A204.1 (cell line): Measurements from ENCODE around the gene APMAP.
"Not testable (repeated sequence)": the region's sequence is repeated elsewhere in the genome, so short reads cannot be mapped to it uniquely, and the experiment has no call there.

ENCODE experiments used
- FAIRE-seq: peaks from 2 replicates; lab custom pipeline; 2012; peaks lifted over from hg19 to GRCh38; lab: Jason Lieb, UNC

Gene APMAP

DNA sequence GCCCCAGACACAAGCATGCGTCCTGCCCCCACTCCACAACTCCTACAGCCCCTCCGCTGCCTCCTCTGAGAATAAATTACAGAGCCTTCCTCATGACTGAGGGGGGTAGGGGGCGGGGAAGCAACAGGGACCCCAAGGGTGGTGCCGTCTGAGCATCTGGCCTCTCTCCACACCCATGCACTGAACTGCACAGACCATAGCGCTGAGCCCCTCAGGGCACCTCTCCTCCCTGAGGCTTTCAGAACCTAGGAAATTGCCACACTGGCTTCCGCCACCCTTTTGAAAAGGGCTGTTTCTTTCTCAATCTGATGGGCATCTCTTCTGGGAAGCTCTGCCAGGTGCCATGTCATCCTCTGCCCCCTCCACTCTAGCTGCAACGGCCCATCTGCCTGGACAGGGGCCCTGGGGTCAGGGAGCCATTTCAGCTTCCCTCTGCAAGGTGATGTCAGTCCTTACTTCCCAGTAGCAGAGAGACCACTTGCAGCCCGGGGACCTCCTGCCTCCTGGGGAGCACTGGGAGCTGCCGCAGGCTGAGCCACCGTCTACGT is 40.9 kb downstream of the APMAP start:
- no peak for FAIRE-seq

DNA sequence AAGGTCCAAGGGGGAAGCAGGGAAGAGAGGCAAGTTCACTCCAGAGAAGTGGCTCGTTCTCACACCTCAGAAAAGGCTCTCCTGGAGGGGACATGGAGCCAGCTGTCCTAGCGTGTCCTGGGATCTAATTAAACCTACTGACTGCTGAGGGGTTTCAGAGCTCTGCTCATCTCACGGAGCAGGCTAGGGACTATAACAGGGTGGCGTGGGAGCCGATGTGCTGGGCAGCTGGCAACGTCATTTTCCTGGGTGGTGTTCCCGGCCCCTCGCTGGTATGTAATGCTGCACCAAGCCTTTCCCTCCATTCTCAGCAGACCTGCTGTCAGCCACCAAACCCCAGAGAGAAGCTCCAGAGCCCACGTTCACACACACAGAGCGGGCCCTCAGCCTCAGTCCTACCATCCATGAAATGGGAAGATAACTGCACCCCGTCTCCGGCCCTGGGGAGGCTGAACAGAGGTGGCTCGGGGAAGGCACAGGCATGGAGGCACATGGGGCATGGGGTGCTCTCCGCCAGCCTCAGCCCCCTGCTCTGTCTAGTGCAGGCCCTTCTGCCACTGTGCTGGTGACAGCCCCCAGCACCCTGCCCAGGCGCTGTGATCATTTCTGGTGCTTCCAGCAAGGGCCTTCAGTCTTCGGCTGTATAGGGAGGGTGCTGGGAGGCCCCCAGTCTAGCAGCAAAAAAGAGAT is 41.6 kb downstream of the APMAP start:
- no peak for FAIRE-seq

DNA sequence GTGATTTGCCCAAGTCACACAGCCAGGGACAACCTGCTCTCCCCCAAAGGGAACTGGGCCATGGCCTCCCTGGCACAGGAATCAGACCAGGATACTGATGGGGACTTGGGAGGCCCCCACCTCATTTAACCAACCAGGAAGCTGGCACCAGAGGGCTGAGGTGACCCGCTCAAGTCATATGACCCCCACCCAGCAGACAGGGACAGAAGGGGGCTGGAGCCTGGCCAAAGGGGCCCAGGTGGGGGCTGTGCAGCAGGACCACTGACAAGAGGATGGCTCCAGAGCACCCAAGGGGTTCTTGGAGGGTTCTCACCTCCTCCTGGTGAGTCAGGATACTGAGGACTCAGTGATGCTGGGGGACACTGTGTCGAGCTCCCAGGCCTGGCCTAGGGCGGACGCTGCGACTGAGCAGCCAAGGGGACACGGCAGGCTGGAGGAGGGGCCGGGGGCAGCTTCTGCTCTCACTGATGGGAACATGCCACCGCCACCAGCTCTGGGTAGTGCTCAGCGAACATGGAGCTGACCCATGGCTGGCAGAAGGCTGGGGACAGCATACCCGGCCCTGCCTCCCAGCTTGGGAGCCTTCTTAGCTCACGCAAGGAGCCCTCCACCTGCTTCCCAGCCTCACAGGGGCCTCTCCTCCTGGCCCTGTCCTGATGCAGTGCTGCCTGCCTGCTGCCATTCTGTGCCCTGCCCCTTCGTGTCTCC is 42.3 kb downstream of the APMAP start:
- FAIRE-seq: no peak

DNA sequence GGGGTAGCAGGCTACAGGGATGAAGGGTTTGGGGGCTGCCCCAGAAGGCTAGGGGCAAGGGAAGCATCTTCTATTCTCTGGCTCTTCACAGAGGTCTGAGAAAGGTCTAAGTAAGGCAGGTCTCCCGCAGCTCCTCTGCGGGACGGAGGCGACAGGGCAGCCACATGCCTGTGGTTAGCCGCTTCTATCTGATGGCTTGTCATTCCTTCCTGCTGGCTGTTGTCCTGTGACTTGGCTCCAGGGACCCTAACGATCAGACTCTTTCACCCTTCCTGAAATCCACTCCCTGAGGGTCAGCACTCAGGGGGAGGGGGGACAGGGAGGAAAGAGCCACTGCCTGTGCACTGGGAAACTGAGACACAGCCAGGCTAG is 42.8 kb downstream of the APMAP start:
- no peak for FAIRE-seq

DNA sequence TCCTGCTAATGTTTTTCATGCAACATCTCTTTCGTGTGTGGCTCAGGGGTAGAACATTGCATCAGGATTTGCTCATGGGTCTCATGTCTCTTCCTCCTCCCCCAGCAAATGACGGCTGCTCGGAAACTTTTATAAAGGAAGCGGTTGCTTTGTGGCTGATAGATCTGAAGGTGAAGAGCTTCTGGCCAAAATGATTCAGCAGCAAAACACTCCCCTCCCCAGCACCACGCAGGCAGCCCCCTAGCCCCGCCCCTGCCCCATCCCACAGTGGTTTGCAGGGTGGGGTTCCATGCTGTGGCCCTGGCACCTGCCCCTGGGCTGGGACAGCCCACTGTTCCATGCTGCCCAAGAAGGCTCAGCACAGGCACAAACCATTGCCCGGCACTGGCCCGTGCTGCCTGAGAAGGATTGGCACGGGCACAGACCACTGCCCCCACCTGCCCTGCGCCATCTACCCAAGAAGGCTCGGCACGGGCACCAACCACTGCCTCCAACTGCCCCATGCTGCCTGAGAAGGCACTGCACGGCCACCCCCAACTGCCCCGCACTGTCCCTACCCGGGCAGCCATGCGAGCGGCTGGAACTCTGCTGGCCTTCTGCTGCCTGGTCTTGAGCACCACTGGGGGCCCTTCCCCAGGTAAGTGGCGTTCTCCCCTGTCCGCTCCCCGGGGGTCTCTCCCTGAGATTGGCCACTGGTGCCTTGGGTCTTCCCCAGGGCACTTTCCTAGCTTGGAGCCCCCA is 43.4 kb downstream of the APMAP start, which contains the start of gene CST7:
Gene CST7 (plus strand): TSS at position 331 of the 741 bp plus-strand sequence. CDS start 237 bp downstream, at position 568.
- FAIRE-seq: no peak

DNA sequence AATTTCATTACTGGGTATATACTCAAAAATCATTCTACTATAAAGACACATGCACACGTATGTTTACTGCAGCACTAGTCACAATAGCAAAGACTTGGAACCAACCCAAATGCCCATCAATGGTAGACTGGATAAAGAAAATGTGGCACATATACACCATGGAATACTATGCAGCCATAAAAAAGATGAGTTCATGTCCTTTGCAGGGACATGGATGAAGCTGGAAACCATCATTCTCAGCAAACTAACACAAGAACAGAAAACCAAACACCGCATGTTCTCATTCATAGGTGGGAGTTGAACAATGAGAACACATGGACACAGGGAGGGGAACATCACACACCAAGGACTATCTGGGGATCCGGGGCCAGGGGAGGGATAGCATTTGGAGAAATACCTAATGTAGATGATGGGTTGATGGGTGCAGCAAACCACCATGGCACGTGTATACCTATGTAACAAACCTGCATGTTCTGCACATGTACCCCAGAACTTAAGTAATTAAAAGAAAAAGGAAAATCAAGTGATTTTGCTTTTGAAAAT is 44.1 kb downstream of the APMAP start:
- FAIRE-seq: not testable (repeated sequence)

DNA sequence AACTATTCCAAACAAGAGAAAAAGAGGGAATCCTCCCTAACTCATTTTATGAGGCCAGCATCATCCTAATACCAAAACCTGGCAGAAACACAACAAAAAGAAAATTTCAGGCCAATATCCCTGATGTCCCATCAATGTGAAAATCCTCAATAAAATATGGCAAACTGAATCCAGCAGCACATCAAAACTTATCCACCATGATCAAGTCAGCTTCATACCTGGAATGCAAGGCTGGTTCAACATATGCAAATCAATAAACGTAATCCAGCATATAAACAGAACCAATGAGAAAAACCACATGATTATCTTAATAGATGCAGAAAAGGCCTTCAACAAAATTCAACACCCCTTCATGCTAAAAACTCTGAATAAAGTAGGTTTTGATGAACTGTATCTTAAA is 46.2 kb downstream of the APMAP start:
- FAIRE-seq: not testable (repeated sequence)

DNA sequence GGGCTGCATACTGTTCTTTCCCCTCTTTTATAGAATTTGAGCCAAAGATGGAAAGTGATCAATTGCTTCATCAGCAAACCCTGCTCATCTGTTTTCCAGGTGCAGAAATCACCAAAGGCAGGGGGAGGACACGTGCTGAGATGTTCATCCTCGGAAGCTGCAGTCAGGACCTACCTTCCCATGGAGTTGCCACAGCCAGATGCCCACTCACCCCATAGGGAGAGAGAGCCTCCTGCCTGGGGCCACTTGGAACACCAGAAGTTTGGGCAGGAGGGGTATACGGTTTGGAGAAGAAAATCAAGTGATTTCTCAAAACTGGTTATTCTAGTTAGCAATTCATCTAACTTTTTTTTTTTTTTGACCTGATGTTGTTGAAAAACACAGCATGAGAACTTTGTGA is 48.8 kb downstream of the APMAP start:
- FAIRE-seq: no peak

DNA sequence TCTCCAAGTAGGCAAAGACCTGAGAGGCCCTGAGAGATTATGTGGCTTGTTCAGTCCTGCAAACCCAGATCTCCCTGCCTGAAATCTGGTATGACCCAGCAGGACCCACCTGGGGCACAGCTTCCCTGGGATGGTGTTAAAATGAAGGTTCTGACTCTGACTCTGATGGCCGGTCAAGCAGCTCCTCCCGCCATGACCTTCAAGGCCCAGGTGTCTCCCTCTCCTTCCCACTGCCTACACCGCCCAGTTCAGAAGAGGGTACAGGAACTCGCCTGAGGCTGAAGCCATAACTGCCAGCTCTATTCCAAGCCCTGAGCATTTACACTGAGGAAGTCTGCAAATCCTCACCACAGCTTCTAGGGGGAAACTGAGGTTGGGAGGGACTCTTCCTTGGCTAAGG is 49.4 kb downstream of the APMAP start:
- no peak for FAIRE-seq

DNA sequence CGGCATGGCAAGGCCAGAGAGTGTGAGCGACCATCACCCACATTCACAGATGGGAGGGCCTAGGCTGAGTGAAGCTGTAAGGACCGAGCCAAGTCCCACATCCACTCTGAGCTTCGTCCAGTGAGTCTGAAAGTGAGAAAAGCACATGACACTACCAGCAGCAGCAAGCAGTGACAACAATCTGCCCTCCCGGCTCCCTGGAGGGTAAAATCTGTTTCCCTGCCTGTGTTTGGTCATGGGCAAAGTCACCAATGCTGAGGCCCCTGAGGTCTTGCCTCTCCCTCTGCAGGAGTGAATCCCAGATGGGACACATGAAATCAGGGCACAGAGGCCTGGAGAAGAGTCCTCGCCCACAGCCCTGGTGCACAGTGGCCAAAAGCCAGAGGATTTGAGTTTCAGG is 49.9 kb downstream of the APMAP start:
- no peak for FAIRE-seq

DNA sequence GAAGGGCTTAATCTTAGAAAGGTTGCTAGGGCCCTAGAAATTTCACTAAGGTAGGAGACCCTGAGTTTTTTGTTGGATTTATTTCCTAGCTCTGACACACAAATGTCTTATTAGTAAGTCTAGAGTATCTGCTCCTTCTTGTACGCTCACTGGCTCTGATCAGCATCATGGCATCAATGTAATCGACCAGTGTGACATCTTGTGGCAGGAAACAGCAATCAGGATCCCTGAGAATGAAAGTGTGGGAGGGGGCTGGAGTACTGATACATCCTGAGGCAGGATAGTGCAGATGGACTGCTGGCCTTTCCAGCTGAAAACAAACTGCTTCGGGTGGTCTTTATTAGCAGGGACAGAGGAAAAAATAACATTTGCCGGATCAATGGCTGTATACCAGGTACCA is 53.5 kb downstream of the APMAP start:
- no peak for FAIRE-seq

DNA sequence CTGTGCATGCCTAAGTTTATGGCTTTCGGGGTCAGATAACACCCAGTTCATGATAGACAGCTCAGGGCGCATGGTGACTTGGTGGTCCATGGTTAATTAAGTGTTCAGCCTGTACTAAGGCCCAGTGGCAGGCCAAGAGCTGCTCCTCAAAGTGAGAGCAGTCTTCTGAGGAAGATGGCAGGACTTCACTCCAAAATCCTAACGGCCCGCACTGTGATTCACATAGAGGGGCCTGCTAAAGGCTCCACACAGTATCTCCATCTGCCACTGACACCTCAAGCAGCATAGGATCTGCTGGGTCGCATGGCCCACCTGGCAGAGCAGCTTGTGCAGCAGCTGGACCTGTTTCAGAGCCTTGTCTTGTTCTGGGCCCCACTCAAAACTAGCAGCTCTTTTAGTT is 54.1 kb downstream of the APMAP start:
- FAIRE-seq: no peak

DNA sequence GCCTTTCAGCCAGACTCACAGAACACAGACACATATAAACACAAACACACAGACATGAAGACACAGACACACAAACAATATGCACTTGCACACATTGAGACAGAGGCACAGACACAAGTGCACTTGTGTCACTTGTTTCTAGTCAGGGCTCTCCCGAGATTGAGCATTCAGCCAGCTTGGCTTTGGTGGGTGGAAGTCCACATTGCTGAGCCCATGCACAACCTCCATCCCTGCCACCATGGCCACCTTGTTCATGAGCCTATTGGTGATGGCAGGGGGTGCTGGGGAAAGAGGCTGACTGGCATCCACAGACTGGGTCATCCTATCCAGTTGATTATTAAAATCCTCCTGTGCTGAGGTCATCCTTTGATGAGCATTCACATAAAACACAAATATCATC is 55.0 kb downstream of the APMAP start:
- FAIRE-seq: no peak

DNA sequence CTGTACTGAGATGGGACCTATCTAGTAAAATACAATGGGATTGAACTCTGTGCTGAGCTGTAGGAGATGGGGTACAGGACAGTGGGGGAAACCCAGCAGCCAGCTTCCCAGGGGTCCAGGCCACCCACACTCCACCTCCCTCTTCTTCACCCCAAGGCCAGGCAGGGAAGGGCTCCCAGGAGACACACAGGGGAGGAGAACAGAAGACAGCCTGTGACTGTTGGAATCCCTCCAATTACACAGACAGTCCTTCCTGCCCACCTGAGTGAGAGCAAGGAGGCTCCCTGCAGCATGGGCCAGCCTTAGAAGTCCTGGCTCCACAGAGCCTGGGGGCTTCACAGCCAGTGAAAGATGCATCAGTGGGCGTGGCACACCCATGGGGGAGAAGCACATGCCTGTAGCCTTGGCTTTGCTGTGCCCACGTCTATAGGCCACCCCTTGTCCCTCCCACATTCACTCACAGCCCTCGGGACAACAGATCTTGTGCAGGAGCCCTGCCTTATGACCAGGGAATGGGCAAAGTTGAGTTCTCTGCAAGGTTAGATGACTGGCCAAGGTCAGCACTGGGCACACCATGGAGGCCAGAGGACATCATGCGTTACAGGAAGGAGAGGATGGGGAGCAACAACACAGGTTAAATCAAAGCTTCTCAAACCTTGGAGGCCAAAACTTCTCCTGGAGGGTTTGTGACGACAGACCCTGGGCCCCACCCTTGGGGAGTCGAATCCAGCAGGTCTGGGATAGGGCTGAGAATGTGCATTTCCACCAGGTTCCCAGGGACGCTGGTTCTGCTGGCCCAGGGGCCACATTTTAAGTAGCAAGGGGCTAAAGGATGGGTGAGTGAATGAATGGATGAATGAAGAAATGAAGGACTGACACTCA is 55.8 kb downstream of the APMAP start:
- no peak for FAIRE-seq

DNA sequence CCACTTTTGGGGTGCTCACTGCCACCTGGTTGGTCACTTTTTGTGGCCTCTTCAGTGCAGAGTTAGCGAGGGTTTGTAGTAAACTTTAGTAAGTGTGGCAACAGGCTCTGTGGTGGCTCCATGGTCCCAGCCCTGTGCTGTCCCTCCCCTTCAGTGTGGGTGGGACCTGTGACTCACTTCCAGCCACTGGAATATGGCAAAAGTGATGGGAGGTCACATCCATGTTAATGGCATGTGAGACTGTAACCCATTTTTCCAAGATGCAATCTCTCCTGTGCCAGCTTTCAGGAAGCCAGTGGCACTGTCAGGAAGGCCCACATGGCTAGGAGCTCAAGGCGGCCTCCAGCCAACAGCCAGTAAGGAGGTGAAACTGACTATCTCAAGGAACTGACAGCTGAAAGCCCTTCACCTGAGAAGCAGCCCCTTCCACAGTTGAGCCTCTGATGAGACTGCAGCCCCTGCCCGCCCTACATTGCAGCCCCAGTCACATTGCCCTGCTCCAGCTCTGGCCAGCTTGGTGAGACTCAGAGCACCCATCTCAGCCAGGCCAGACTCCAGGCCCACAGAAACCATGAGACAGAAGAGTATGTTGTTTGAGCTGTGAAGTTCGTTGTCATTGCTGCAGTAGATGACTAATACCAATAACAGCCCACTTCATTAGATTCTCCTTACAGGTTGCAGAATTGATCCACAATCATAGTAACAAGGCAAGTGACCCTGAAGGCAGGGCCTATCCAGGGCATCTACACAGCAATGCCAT is 56.6 kb downstream of the APMAP start:
- no peak for FAIRE-seq

DNA sequence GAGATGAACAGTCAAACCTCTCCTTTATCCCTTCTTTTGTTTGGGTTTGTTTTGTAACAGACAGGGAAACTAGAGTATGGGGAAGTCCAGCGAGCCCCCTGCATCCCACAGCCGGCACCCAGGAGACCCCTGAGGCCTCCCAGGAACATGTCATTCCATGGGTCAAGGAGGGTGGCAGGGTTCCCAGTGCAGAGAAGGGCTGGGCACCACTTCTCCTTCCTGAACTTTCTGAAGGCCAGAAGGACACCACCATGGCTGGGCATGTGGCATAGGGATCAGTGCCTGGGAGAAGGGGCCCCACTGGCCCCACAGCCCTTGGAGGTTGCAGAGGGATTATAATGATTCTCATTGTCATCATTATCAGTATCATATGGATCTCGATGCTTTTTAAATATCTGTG is 57.4 kb downstream of the APMAP start:
- FAIRE-seq: no peak

DNA sequence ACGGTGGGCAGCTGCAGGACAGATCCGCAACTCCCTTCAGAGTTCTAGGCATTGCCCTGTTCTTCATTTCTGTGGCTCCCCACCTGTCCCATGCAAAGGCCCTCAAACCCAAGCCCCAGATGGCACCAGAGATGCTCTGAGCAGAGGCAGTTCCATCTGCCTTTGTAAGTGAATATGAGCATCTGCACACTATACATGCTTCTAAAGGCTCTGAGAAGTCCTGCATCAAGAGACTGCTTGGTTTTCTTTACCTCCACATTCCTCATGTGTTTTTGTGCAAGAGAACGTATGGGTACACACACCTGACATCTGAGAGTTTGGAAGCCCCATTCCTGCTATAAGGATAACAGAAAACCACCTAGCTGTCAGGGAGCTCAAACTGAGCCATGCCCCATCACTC is 57.8 kb downstream of the APMAP start:
- FAIRE-seq: no peak

DNA sequence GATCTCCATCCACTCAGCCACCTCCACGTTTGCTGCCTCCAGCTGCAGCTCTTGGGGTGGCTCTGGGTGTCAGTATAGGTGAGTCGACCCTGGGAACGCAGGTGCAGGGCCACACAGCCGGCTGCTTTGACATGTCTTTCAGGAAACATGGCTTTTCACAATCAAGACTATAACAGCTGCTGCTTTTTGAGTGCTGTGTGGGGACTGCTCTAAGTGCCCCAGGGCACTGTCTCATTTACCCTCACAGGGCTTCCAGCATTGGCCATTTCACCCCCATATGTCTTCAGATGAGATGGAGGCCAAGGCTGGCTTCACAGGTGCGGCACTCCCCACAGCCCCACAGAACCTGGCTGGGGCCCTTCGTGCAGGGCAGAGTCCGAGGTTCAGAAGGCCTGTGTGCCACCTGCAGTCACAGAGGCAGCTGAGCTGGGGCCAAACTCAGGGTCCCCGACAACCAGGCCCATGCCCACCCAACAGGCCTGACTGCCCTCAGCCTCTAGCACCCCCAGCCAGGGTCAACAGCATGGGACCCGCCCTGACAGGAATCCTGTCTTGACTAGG is 58.4 kb downstream of the APMAP start:
- FAIRE-seq: no peak

DNA sequence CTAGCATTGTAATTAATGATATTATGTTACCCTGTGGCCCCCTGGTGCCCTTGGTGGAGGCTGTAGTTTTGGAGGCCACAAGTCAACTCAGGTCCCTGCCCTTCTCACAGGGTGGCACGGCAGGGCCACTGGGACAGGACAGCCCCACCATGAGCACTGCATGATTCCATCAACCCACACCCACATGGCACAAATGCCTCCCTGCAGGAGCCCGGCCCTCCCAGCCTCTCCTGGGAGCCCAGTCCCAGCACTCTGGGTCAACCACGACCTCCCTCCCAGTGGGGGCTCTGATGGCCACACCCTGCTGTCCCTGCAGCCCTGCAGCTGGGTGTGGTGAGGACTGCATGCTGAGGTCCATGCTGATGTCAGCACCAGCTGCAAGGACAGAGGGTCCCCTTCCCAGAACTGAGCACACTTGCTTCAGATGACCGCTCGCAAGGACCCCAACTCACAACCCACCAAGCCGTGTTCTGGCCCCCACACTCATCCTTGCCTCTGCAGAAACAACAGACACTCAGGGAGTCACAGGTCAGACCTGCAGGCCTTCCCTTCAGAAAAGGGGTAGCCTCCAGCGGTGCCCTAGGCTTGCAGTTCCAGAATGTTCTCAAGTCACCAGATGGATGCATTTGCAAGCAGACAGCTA is 59.2 kb downstream of the APMAP start:
- FAIRE-seq: no peak

DNA sequence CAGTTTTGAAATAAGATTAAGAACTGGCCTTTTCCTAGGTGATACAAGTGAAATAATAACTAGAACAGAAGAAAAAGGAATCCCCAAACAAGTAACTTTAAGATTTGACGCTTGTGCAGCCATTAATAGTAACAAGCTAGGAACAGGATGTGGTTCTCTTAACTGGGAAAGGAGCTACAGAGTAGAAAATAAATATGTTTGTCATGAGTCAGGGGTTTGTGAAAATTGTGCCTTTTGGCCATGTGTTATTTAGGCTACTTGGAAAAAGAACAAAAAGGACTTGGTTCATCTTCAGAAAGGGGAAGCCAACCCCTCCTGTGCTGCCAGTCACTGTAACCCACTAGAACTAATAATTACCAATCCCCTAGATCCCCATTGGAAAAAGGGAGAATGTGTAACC is 60.7 kb downstream of the APMAP start:
- FAIRE-seq: not testable (repeated sequence)
